Loucy (cell line): ENCODE data around the gene CENPX.

Experiments used
- H2AFZ ChIP-seq: fragments of 200-600 bp; sonication (generic); 2 replicates; pipeline ENCODE4 v1.6.0; 2016; ENCODE audit warnings: antibody characterized with exemption, mild to moderate bottlenecking, low read length, moderate library complexity
- H3F3A ChIP-seq: fragments of 200-600 bp; 2 replicates; pipeline ENCODE4 v1.6.0; 2016; ENCODE audit warnings: antibody characterized with exemption, low read depth, mild to moderate bottlenecking
- H3K27me3 ChIP-seq: fragments of 200-600 bp; sonication (generic); 2 replicates; pipeline ENCODE4 v1.6.1; 2014; ENCODE audit warnings: low read length, mild to moderate bottlenecking; ENCODE audit not compliant: insufficient read depth, poor library complexity, severe bottlenecking
- H3K36me3 ChIP-seq: fragments of 200-600 bp; sonication (generic); 2 replicates; pipeline ENCODE4 v1.6.1; 2016; ENCODE audit warnings: low read length; ENCODE audit not compliant: insufficient read depth
- H3K4me1 ChIP-seq: fragments of 200-600 bp; sonication (generic); 2 replicates; pipeline ENCODE4 v1.5.1; 2014; ENCODE audit warnings: low read length, mild to moderate bottlenecking; ENCODE audit not compliant: insufficient read depth, poor library complexity, severe bottlenecking
- H3K4me2 ChIP-seq: fragments of 200-600 bp; sonication (generic); 2 replicates; pipeline ENCODE4 v1.6.0; 2014; ENCODE audit warnings: antibody characterized with exemption, low read length, low read depth, mild to moderate bottlenecking; ENCODE audit not compliant: poor library complexity, severe bottlenecking
- H3K4me3 ChIP-seq: fragments of 200-600 bp; sonication (generic); 2 replicates; pipeline ENCODE4 v1.5.1; 2014; ENCODE audit warnings: low read length, mild to moderate bottlenecking, mixed read lengths; ENCODE audit not compliant: poor library complexity, severe bottlenecking
- H3K79me2 ChIP-seq: fragments of 200-600 bp; sonication (generic); 2 replicates; pipeline ENCODE4 v1.6.1; 2014; ENCODE audit warnings: low read length; ENCODE audit not compliant: insufficient read depth
- H3K9ac ChIP-seq: fragments of 200-600 bp; sonication (generic); 2 replicates; pipeline ENCODE4 v1.6.0; 2014; ENCODE audit warnings: mild to moderate bottlenecking, low read depth, low read length, moderate library complexity; ENCODE audit not compliant: poor library complexity, severe bottlenecking
- H3K9me2 ChIP-seq: fragments of 200-600 bp; sonication (generic); replicated peaks from 2 replicates; pipeline ENCODE4 v1.6.1; 2016; ENCODE audit warnings: low read depth, low read length, mixed read lengths
- H3K9me3 ChIP-seq: fragments of 200-600 bp; sonication (generic); 2 replicates; pipeline ENCODE4 v1.6.1; 2014; ENCODE audit warnings: mild to moderate bottlenecking, antibody characterized with exemption, low read length, low read depth; ENCODE audit not compliant: insufficient read depth
- H4K20me1 ChIP-seq: fragments of 200-600 bp; sonication (generic); 2 replicates; pipeline ENCODE4 v1.6.0; 2014; ENCODE audit warnings: antibody characterized with exemption, low read length, mild to moderate bottlenecking; ENCODE audit not compliant: insufficient read depth, poor library complexity, severe bottlenecking
- CTCF ChIP-seq: fragments of 200-600 bp; sonication (generic); conservative IDR thresholded peaks from 2 replicates; pipeline ENCODE4 v1.5.1; 2014; ENCODE audit warnings: mild to moderate bottlenecking, antibody characterized with exemption, low read length
- EZH2phosphoT487 ChIP-seq: fragments of 200-600 bp; IDR thresholded peaks from 2 replicates; pipeline ENCODE4 v1.6.1; 2018; ENCODE audit warnings: antibody characterized with exemption, mild to moderate bottlenecking, moderate library complexity, borderline replicate concordance

The CENPX gene

GRCh38 chr17:82037092-82037888 lies 14.6 kb upstream of the CENPX start, which contains the start of gene DCXR:
Gene DCXR, minus strand, starts transcription at chr17:82037697. Its CDS starts 15 bp downstream, at chr17:82037682.
- H3K36me3 ChIP-seq = no peaks in the 10 kb centered on the region
- peak within 1 kb of the TSS; percentile 79 for H2AFZ ChIP-seq
- no peaks in the 10 kb centered on the region for H3F3A ChIP-seq
- H3K79me2 ChIP-seq = peaks cover 7% of the 10 kb centered on the region; the same call in 1 of the 2 replicates
- H3K9ac ChIP-seq = peak within 1 kb of the TSS; percentile 89
- peaks cover 7% of the 10 kb centered on the region for H4K20me1 ChIP-seq
- peak within 1 kb of the TSS; percentile 90 for H3K4me3 ChIP-seq
- H3K4me2 ChIP-seq = peak within 1 kb of the TSS; percentile 94
- H3K27me3 ChIP-seq = no peaks in the 10 kb centered on the region
- peaks cover 8% of the 10 kb centered on the region for H3K4me1 ChIP-seq
- no peaks in the 10 kb centered on the region for H3K9me2 ChIP-seq
- TF ChIP-seq CTCF (peak; percentile 67), EZH2phosphoT487 (no peak)
- H3K9me3 ChIP-seq = no peaks in the 10 kb centered on the region

- Histone ChIP-seq H3K4me2 (peak overlapping the region; percentile 94), H3K4me1 (peaks cover 11% of the 10 kb centered on the region)
Measured at GRCh38 chr17:82036634-82037091, 14.0 kb upstream of the CENPX start.

GRCh38 chr17:82035956-82036633 lies 13.4 kb upstream of the CENPX start:
- Histone ChIP-seq H3K27me3 (no peaks in the 10 kb centered on the region), H3K79me2 (peaks cover 7% of the 10 kb centered on the region; the same call in 1 of the 2 replicates), H3K4me2 (peak overlapping the region; percentile 94), H3K4me3 (peak overlapping the region; percentile 90), H4K20me1 (peaks cover 7% of the 10 kb centered on the region), H3K9me2 (no peaks in the 10 kb centered on the region), H3K36me3 (no peaks in the 10 kb centered on the region), H2AFZ (no peak overlapping the region), H3K9me3 (no peaks in the 10 kb centered on the region), H3K4me1 (peaks cover 11% of the 10 kb centered on the region), H3F3A (no peaks in the 10 kb centered on the region), H3K9ac (peak overlapping the region; percentile 89)
- TF ChIP-seq CTCF (no peak), EZH2phosphoT487 (no peak)

More at GRCh38 chr17:82036634-82037091, 14.0 kb upstream of the CENPX start:
- TF ChIP-seq EZH2phosphoT487 (no peak), CTCF (no peak)
- H2AFZ ChIP-seq = no peak overlapping the region; the same call in 1 of the 2 replicates
- no peaks in the 10 kb centered on the region for H3K9me2 ChIP-seq
- H4K20me1 ChIP-seq = peaks cover 7% of the 10 kb centered on the region
- H3K36me3 ChIP-seq = no peaks in the 10 kb centered on the region
- H3F3A ChIP-seq = no peaks in the 10 kb centered on the region
- H3K27me3 ChIP-seq = no peaks in the 10 kb centered on the region
- H3K79me2 ChIP-seq = peaks cover 7% of the 10 kb centered on the region; the same call in 1 of the 2 replicates
- H3K9ac ChIP-seq = peak overlapping the region; percentile 89
- H3K4me3 ChIP-seq = peak overlapping the region; percentile 90
- no peaks in the 10 kb centered on the region for H3K9me3 ChIP-seq
